OCI-LY7 (cell line): Measurements from ENCODE around the gene RXFP3. TPM values are rescaled to one million over a fixed set of nuclear protein-coding genes. Genes with fewer than 3 reads are reported as not detected.
"Not testable (repeated sequence)": the region's sequence is repeated elsewhere in the genome, so short reads cannot be mapped to it uniquely, and the experiment has no call there.

ENCODE experiments used
- BruUV-seq: library from RNA; stranded (reverse); fragments of 400-500 nt; replicated peaks from 2 replicates; lab custom pipeline; 2021; lab: Mats Ljungman, UMichigan
- CTCF ChIA-PET: fragments of 300-600 bp; sonication (Branson Sonifier 250); formaldehyde crosslinking; loops from one replicate; lab custom pipeline; 2022; ENCODE audit warnings: antibody characterized with exemption; ENCODE audit not compliant: unreplicated experiment; lab: Charles Lee
- POLR2A ChIA-PET: fragments of 300-600 bp; sonication (Branson Sonifier 250); formaldehyde crosslinking; loops from one replicate; lab custom pipeline; 2022; ENCODE audit warnings: antibody characterized with exemption; lab: Charles Lee
- DNase-seq: peaks from one replicate; pipeline ENCODE4 v3.0.0-alpha.2; 2015; ENCODE audit warnings: low spot score
- H2AFZ ChIP-seq: fragments of 200-600 bp; sonication (generic), shearing (Covaris generic); 2 replicates; pipeline ENCODE4 v1.6.1; 2014; ENCODE audit warnings: mild to moderate bottlenecking, antibody characterized with exemption, low read length, moderate library complexity
- H3K27ac ChIP-seq: fragments of 200-600 bp; sonication (generic); 2 replicates; pipeline ENCODE4 v1.5.1; 2014; ENCODE audit warnings: mixed run types, low read depth, mild to moderate bottlenecking, moderate library complexity, low read length, inconsistent platforms; ENCODE audit not compliant: poor library complexity, severe bottlenecking
- H3K36me3 ChIP-seq: fragments of 200-600 bp; sonication (generic); 2 replicates; pipeline ENCODE4 v1.6.1; 2014; ENCODE audit warnings: mild to moderate bottlenecking, antibody characterized with exemption, low read length, moderate library complexity, mixed read lengths; ENCODE audit not compliant: insufficient read depth
- H3K4me1 ChIP-seq: fragments of 200-600 bp; sonication (generic); 2 replicates; pipeline ENCODE4 v1.5.1; 2014; ENCODE audit warnings: mild to moderate bottlenecking, low read length; ENCODE audit not compliant: insufficient read depth, poor library complexity, severe bottlenecking
- H3K4me2 ChIP-seq: fragments of 200-600 bp; sonication (generic); 2 replicates; pipeline ENCODE4 v1.6.1; 2014; ENCODE audit warnings: mild to moderate bottlenecking, low read length
- H3K4me3 ChIP-seq: fragments of 200-600 bp; sonication (generic); 2 replicates; pipeline ENCODE4 v1.5.1; 2014; ENCODE audit warnings: mild to moderate bottlenecking, low read depth, low read length; ENCODE audit not compliant: poor library complexity, severe bottlenecking
- H3K79me2 ChIP-seq: fragments of 200-600 bp; sonication (generic); 2 replicates; pipeline ENCODE4 v1.6.1; 2016; ENCODE audit warnings: low read depth, mild to moderate bottlenecking, low read length, moderate library complexity, mixed read lengths; ENCODE audit not compliant: insufficient read depth
- H3K9me2 ChIP-seq: fragments of 200-600 bp; sonication (generic); 2 replicates; pipeline ENCODE4 v1.6.1; 2016; ENCODE audit warnings: mild to moderate bottlenecking, low read length, mixed read lengths; ENCODE audit not compliant: insufficient read depth
- H3K9me3 ChIP-seq: fragments of 200-600 bp; sonication (generic); 2 replicates; pipeline ENCODE4 v1.6.1; 2014; ENCODE audit warnings: mild to moderate bottlenecking, mixed run types, low read length, mixed read lengths
- H4K20me1 ChIP-seq: fragments of 200-600 bp; sonication (generic); 2 replicates; pipeline ENCODE4 v1.6.1; 2014; ENCODE audit warnings: mild to moderate bottlenecking, antibody characterized with exemption, low read length, moderate library complexity, mixed read lengths; ENCODE audit not compliant: insufficient read depth
- CTCF ChIP-seq: fragments of 200-600 bp; sonication (generic); conservative IDR thresholded peaks from 2 replicates; pipeline ENCODE4 v1.5.1; 2014; ENCODE audit warnings: mild to moderate bottlenecking, antibody characterized with exemption, low read length, moderate library complexity, mixed read lengths
- EZH2phosphoT487 ChIP-seq: fragments of 200-600 bp; sonication (generic); IDR thresholded peaks from 2 replicates; pipeline ENCODE4 v1.6.1; 2018; ENCODE audit warnings: low read depth, borderline replicate concordance, mild to moderate bottlenecking, mixed run types, antibody characterized with exemption, low read length, moderate library complexity, mixed read lengths
- intact Hi-C: fragments of 100-400 bp; cut with micrococcal nuclease; formaldehyde crosslinking; loops from one replicate; pipeline ENCODE4 v1.10.0; 2022; ENCODE audit not compliant: unreplicated experiment
- total RNA-seq, 2 experiments: library from RNA; depleted of rRNA in 1 of 2; stranded (reverse); fragments of >200 nt in 1 of 2; shearing (Covaris generic) in 1 of 2; gene quantifications; 2 replicates each; pipeline ENCODE4 v1.2.3, GENCODE V29; 2014 to 2022

RXFP3 gene
- total RNA-seq, 2 experiments from 2014 or later: not detected

DNA sequence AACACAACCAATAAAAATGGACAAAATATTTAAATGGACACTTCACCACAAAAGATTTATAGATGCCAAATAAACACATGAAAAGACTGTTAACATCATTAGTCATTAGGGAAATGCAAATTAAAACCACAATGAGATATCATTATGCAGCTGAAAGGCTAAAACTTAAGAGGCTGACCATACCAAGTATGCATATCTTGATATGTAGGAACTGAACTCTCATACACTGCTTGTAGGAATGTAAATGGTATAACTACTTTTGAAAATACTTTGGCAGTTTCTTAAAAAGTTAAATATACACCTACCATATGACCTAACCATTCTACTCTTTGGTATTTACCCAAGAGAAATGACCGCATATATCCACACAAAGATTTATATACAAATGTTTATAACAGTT is 30.8 kb upstream of the RXFP3 start:
- intact Hi-C loops: no loop called here
- no peaks in the 10 kb centered on the region for H3K36me3 ChIP-seq
- no peak overlapping the region for H3K4me3 ChIP-seq
- TF ChIP-seq CTCF: no peak
- no peaks in the 10 kb centered on the region for H3K79me2 ChIP-seq
- DNase-seq: no peak
- H3K27ac ChIP-seq: no peak overlapping the region
- ChIA-PET CTCF (no interaction called here), POLR2A (interaction anchor here (0.8 kb wide), 1 partner anchor 1007 kb away, joined by 3 read pairs; no protein-coding TSS in a partner anchor)
- H3K9me2 ChIP-seq: no peaks in the 10 kb centered on the region
- BruUV-seq: no TSS peak
- H2AFZ ChIP-seq: no peak overlapping the region
- H4K20me1 ChIP-seq: no peaks in the 10 kb centered on the region
- no peaks in the 10 kb centered on the region for H3K4me1 ChIP-seq
- H3K9me3 ChIP-seq: peaks cover 11% of the 10 kb centered on the region
- no peak overlapping the region for H3K4me2 ChIP-seq

- H3K36me3 ChIP-seq, H4K20me1 ChIP-seq, H3K27ac ChIP-seq, H2AFZ ChIP-seq, H3K4me2 ChIP-seq, intact Hi-C loops, H3K4me3 ChIP-seq, H3K9me2 ChIP-seq, CTCF ChIA-PET, H3K4me1 ChIP-seq, BruUV-seq, H3K79me2 ChIP-seq: not testable (repeated sequence)
- POLR2A ChIA-PET: interaction anchor here (0.6 kb wide), 1 partner anchor 717 kb away, joined by 3 read pairs; no protein-coding TSS in a partner anchor
- H3K9me3 ChIP-seq: peaks cover 11% of the 10 kb centered on the region
- DNase-seq: peak; percentile 22
Measured at GRCh38 chr5:33906248-33906647, 29.9 kb upstream of the RXFP3 start.

DNA sequence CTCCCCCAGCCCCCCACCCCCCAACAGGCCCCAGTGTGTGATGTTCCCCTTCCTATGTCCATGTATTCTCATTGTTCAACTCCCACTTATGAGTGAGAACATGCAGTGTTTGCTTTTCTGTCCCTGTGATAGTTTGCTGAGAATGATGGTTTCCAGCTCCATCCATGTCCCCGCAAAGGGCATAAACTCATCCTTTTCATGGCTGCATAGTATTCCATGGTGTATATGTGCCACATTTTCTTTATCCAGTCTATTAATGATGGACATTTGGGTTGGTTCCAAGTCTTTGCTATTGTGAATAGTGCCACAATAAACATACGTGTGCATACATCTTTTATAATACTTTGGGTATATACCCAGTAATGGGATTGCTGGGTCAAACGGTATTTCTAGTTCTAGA is 21.3 kb upstream of the RXFP3 start:
- H3K4me1 ChIP-seq, BruUV-seq, DNase-seq, H4K20me1 ChIP-seq, CTCF ChIA-PET, H2AFZ ChIP-seq, H3K79me2 ChIP-seq, H3K4me3 ChIP-seq, H3K36me3 ChIP-seq, intact Hi-C loops, H3K9me3 ChIP-seq, H3K9me2 ChIP-seq, H3K27ac ChIP-seq, H3K4me2 ChIP-seq: not testable (repeated sequence)
- POLR2A ChIA-PET: interaction anchor here (0.6 to 0.7 kb wide), 2 partner anchors 235 to 459 kb away, joined by 3 read pairs; no protein-coding TSS in a partner anchor

DNA sequence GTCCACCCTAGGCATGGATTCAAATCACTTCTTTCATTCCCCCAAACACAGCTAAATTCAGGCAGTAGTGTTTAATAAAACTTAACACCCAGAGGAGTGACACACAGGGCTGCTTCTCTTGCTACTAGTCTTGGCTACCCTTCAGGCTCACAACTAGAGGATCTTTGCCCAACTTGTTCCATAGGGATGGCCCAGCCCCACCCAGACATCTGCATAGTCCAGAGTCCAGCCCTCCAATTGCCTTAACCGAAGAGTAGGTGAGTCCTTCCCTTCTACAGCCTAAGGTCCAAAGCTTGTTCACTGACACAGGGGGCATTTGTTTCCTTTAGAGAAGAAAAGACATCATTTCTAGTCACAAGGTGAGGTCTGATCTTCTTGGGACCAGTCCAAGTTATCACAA is 15.2 kb upstream of the RXFP3 start:
- ChIA-PET POLR2A (no interaction called here), CTCF (no interaction called here)
- Histone ChIP-seq H3K4me3 (no peak overlapping the region), H3K4me2 (no peak overlapping the region), H4K20me1 (no peaks in the 10 kb centered on the region), H3K79me2 (no peaks in the 10 kb centered on the region), H3K9me3 (no peaks in the 10 kb centered on the region), H3K36me3 (no peaks in the 10 kb centered on the region), H3K27ac (no peak overlapping the region), H3K4me1 (no peaks in the 10 kb centered on the region), H3K9me2 (no peaks in the 10 kb centered on the region), H2AFZ (no peak overlapping the region)
- DNase-seq: no peak
- intact Hi-C loops: no loop called here
- BruUV-seq: no TSS peak
- TF ChIP-seq EZH2phosphoT487: no peak
- TF ChIP-seq CTCF: no peak
